Uterus (tissue), 2 donors: ENCODE data around the gene UFD1.

Source experiments
- CTCF ChIP-seq, 4 experiments: fragments of 200-600 bp in 2 of 4; fragments of 450-650 bp in 2 of 4; sonication (generic) in 2 of 4; IDR thresholded peaks; one replicate each; pipeline ENCODE4 v1.5.1; 2016 to 2019; ENCODE audit warnings: antibody characterized with exemption in 4 of 4, mild to moderate bottlenecking in 2 of 4, moderate library complexity in 1 of 4
- POLR2A ChIP-seq, 2 donors: fragments of 450-650 bp; IDR thresholded peaks; one replicate each; pipeline ENCODE4 v1.6.1; 2016; ENCODE audit warnings: antibody characterized with exemption in 2 of 2, mild to moderate bottlenecking in 1 of 2, moderate library complexity in 1 of 2

GRCh38 chr22:19419464-19420178 is 59.4 kb downstream of the UFD1 start:
- TF ChIP-seq CTCF (IDR thresholded peaks at IDR 0.05): no peak
- no peak for TF ChIP-seq POLR2A (IDR thresholded peaks at IDR 0.05)
